AG09319 (cell line): ENCODE results near the gene STK17B.

Source experiments
- DNase-seq: peaks from one replicate; pipeline ENCODE4 v3.0.0-alpha.2; 2010; ENCODE audit warnings: low read depth; ENCODE audit errors: extremely low read depth
- TF ChIP-seq, protein P1 (sequence below): IDR thresholded peaks from 2 replicates; pipeline ENCODE4 v1.5.1; 2011; ENCODE audit warnings: low read depth, mild to moderate bottlenecking, inconsistent platforms, low read length, moderate library complexity

STK17B gene

DNA sequence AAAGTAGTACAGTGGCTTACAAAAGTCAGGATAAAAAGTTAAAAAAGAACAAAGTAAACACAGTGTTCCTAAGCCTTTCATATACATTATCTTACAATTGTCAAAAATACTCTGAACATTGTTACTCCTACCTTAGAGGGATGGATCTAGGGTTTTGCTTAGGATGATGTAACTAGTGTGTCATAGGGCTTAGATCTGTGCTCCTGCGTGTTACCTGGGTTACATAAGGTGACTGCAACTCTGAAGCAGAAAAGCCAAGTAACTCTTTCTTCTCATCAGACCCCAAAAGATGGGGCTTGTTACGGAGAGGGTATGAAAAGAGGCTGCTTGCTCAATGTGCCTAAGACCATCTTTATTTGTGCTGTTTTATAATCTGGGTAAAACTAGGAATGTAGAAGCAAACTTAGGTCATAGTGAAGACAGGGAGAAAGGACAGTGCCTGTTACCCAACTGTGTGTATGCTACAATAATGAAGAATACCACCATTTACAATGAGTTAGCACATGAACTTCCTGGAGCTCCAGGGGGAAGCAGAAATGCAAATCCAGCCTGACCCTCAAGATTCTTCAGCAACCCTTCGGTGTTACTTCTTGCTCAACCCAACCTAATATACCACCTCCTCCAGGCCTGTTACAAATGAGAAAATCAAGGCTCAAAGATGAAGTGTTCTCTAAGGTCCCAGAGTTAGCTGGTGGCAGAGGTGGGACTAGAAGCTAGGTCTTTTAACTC, 42.0 kb upstream of the STK17B start:
- no peak for DNase-seq
- TF ChIP-seq, protein P1, sequence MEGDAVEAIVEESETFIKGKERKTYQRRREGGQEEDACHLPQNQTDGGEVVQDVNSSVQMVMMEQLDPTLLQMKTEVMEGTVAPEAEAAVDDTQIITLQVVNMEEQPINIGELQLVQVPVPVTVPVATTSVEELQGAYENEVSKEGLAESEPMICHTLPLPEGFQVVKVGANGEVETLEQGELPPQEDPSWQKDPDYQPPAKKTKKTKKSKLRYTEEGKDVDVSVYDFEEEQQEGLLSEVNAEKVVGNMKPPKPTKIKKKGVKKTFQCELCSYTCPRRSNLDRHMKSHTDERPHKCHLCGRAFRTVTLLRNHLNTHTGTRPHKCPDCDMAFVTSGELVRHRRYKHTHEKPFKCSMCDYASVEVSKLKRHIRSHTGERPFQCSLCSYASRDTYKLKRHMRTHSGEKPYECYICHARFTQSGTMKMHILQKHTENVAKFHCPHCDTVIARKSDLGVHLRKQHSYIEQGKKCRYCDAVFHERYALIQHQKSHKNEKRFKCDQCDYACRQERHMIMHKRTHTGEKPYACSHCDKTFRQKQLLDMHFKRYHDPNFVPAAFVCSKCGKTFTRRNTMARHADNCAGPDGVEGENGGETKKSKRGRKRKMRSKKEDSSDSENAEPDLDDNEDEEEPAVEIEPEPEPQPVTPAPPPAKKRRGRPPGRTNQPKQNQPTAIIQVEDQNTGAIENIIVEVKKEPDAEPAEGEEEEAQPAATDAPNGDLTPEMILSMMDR = no peak

DNA sequence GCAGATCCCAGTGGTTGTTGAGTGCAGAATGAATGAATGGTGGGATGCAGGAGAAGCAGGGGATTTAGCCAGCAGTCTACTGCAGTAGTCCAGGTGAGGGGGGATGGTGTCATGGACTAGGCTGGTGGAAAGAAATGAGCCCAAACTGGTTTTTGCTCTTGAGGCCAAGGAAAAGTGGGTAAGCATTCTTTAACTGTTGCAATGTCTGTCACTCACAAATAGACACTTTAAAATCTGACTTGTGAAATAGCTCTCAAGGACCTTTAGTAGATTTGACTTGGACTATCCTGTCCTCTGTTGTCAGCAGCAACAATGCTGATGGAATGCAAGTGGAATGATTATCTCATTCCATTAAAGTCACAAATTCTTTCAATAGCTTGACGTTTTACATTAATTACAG, 37.5 kb upstream of the STK17B start:
- TF ChIP-seq, protein P1 = no peak
- DNase-seq = no peak

DNA sequence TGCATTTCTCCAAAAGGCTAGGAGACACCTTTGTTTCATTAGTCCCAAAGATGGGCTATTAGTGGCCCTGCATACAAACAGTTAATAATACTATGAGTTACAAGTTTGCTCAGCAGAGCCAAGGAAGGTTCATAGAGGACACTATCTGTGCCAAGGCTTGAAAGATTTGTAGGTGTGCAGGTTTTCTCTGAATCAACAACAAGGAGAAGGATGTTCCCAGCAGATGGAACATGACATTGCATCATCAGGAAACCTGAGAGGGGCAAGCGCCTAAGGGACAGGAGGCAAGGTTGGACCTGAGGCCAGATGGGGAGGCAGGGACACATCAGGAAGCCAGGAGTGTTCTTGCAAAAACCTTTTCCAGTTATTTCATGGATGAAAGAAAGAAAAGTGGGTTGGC, 35.4 kb upstream of the STK17B start:
- TF ChIP-seq, protein P1 = no peak
- DNase-seq = no peak

DNA sequence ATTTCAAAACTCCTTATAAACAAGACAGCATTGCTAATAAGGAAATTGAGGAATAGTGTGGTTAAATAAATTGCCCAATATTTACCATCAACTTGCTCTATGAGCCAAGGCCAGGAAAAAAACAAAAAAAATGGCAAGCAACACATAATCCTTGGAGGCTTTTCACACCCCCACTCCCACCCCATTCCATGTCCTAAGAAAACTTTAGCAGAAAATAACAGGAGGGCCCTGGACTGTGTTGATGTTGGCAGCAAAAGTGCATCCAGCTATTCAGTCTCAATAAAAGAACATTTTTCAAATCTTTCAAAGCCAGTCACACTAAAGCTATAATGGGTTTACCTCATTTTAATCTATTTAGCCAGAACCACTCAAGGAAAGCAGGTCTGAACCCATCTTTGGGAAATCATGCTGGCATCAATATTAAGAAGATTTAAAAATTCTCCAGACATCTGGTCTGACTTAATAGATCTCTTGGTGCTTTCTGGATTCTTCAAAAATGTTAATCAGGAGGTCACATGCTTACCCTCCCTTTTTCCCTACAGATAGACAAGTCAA, 34.6 kb upstream of the STK17B start:
- TF ChIP-seq, protein P1 = no peak
- peak; percentile 82 for DNase-seq

DNA sequence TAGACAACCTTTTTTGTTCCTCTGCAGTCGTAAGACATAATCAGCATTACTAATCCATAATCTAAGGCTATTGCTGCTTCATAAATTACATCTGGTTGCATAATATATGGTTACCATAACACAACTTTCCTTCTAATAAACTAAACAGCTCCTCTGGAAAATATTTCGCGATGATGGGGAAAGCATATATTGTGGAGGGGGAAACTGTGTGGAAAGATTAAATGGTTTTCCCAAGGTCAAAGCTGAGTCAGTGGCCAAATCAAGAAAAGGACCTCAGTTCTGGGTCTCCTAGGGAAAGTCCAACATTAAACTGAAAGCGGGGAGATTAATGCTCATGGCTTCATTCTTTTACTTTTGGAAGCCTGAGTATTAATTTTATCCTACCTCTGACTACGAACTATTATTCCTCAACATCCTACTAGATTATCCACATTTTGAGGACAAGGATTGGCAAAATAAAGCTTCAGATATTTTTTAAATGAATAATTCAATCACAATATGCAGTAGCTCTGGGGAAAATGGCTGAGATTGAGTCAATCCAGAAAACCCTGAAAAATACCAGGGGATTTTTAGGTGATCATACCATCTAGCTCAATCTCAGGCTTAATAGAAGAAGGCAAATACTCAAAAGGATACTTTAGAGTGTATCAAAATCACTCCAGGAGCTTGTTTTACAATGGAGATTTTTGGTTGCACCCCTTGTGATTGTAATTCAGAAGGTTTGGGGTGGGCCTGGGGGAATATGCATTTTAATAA, 33.8 kb upstream of the STK17B start:
- TF ChIP-seq, protein P1 = no peak
- DNase-seq = peak; percentile 5

DNA sequence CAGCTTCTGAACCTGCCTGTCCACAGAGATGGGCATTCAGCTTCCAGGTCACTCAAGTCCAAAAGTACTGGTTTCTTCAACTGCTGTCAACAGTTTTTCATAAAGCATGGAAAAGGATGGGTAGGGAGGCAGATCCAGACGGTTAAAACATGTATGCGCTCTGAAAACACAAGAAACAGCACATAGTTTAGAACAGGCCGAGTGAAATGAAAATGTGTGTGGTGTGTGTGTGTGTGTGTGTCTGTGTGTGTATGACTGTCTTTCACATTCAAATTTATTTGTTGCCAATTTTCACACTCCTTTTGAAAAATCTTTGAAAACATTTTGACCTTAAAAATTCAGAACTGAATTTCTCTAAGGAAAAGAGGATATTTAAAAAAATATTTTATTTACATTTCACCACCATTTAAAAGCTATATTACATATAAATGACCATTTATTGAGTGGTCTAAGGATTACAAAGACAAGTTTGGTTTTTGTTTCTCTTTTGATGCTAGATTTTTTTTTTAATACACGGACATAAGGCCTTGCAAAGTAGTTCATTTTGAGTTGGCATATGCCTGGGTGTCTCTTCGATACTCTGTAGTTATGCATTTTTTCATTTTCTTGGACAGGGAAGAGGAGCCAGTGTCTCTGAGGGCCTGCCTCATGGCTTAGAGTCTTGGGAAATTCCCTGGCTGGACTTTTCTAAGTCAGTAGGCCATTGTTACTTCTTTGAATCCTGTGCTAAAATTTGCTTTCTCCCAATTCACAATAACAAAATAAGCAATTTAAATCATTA, 30.0 kb upstream of the STK17B start:
- DNase-seq = no peak
- TF ChIP-seq, protein P1 = no peak

- TF ChIP-seq, protein P1 = no peak
- no peak for DNase-seq
Observed at GRCh38 chr2:196200557-196200956, 29.2 kb upstream of the STK17B start.
